Endothelial cell of umbilical vein (primary cell): Measurements from ENCODE around the gene CTDP1. TPM values are rescaled to one million over a fixed set of nuclear protein-coding genes. Genes with fewer than 3 reads are reported as not detected.

Experiments used
- BruUV-seq: library from RNA; stranded (reverse); fragments of 400-500 nt; replicated peaks from 2 replicates; lab custom pipeline; 2021; lab: Mats Ljungman, UMichigan
- CTCF ChIA-PET: fragments of 300-600, 350-600 bp; sonication (Branson Sonifier 250); formaldehyde crosslinking; loops from one replicate; lab custom pipeline; 2021; ENCODE audit warnings: antibody characterized with exemption, inconsistent platforms; lab: Charles Lee
- POLR2A ChIA-PET: fragments of 300-600, 350-600 bp; sonication (Branson Sonifier 250); formaldehyde crosslinking; loops from one replicate; lab custom pipeline; 2021; ENCODE audit warnings: antibody characterized with exemption, inconsistent platforms; lab: Charles Lee
- DNase-seq: peaks from one replicate; pipeline ENCODE4 v3.0.0-alpha.2; 2011; ENCODE audit warnings: low read depth, low spot score
- FAIRE-seq: peaks from 2 replicates; lab custom pipeline; 2011; peaks lifted over from hg19 to GRCh38; lab: Jason Lieb, UNC
- H2AFZ ChIP-seq: 2 replicates; pipeline ENCODE4 v1.6.0; 2012; ENCODE audit warnings: low read depth, low read length, control low read depth, inconsistent platforms
- H3K27ac ChIP-seq: 2 replicates; pipeline ENCODE4 v1.5.1; 2011; ENCODE audit warnings: low read depth, mild to moderate bottlenecking, control low read depth, low read length, moderate library complexity; ENCODE audit not compliant: insufficient read depth
- H3K27me3 ChIP-seq, 2 experiments: 2 replicates each; pipeline versions ENCODE4 v1.6.0 to v1.6.1; 2011; ENCODE audit warnings: low read length in 2 of 2, mixed read lengths in 1 of 2; ENCODE audit not compliant: control insufficient read depth in 2 of 2, insufficient read depth in 2 of 2
- H3K36me3 ChIP-seq, 2 experiments: 2 replicates in 1 of 2; 3 replicates in 1 of 2; pipeline ENCODE4 v1.5.1; 2011; ENCODE audit warnings: low read length in 2 of 2, mild to moderate bottlenecking in 1 of 2, moderate library complexity in 1 of 2; ENCODE audit not compliant: control insufficient read depth in 2 of 2, insufficient read depth in 2 of 2; ENCODE audit errors: extremely low read depth in 1 of 2
- H3K4me1 ChIP-seq: 3 replicates; pipeline ENCODE4 v1.5.1; 2011; ENCODE audit warnings: mild to moderate bottlenecking, low read length; ENCODE audit not compliant: control insufficient read depth, insufficient read depth; ENCODE audit errors: extremely low read depth
- H3K4me2 ChIP-seq: 2 replicates; pipeline ENCODE4 v1.6.1; 2011; ENCODE audit warnings: low read length, control low read depth, mixed read lengths; ENCODE audit not compliant: insufficient read depth
- H3K4me3 ChIP-seq, 3 experiments: fragments of 200-600 bp in 1 of 3; sonication (generic), shearing (Covaris generic) in 1 of 3; replicated peaks in 1 of 3; 2 replicates each; pipeline ENCODE4 v1.5.1; 2011 to 2016; ENCODE audit warnings: control low read depth in 3 of 3, low read length in 3 of 3, mild to moderate bottlenecking in 2 of 3, inconsistent platforms in 1 of 3, low read depth in 1 of 3, moderate library complexity in 1 of 3; ENCODE audit not compliant: insufficient read depth in 1 of 3
- H3K79me2 ChIP-seq: 2 replicates; pipeline ENCODE4 v1.6.0; 2012; ENCODE audit warnings: low read length, inconsistent platforms; ENCODE audit not compliant: control insufficient read depth, insufficient read depth
- H3K9ac ChIP-seq: replicated peaks from 2 replicates; pipeline ENCODE3; 2011; ENCODE audit warnings: low read length, control low read depth; ENCODE audit not compliant: insufficient read depth; ENCODE audit errors: extremely low read depth
- H3K9me1 ChIP-seq: replicated peaks from 3 replicates; pipeline ENCODE4 v1.6.0; 2011; ENCODE audit warnings: mild to moderate bottlenecking, low read length; ENCODE audit not compliant: control insufficient read depth, insufficient read depth; ENCODE audit errors: extremely low read depth
- H3K9me3 ChIP-seq: replicated peaks from 2 replicates; pipeline ENCODE4 v1.5.1; 2012; ENCODE audit warnings: low read length, inconsistent platforms; ENCODE audit not compliant: control insufficient read depth, insufficient read depth
- H4K20me1 ChIP-seq: replicated peaks from 2 replicates; pipeline ENCODE3; 2011; ENCODE audit warnings: mild to moderate bottlenecking, low read length; ENCODE audit not compliant: control insufficient read depth, insufficient read depth; ENCODE audit errors: extremely low read depth
- JUN ChIP-seq: IDR thresholded peaks from 2 replicates; pipeline ENCODE4 v1.6.1; 2011; ENCODE audit warnings: borderline replicate concordance, low read depth; ENCODE audit not compliant: insufficient read length, insufficient read depth
- dilution Hi-C: fragments of 300-500 bp; cut with MboI; formaldehyde crosslinking; loops from one replicate; pipeline ENCODE4 v1.15.0; 2019; ENCODE audit warnings: low sequenced_read_pairs; ENCODE audit not compliant: extremely low pct_ligation_motif_present
- intact Hi-C: fragments of 100-400 bp; cut with micrococcal nuclease; formaldehyde crosslinking; loops from one replicate; pipeline ENCODE4 v1.10.0; 2022
- polyA plus RNA-seq, 4 experiments: library from polyadenylated mRNA; depleted of rRNA in 3 of 4; stranded (reverse) in 3 of 4; unstranded in 1 of 4; fragments of >200 nt; gene quantifications; 2 replicates each; pipeline versions ENCODE4 v1.2.1 to v1.2.3, GENCODE V29; 2011 to 2012; ENCODE audit warnings: missing spikeins in 1 of 4
- total RNA-seq: library from RNA; stranded (reverse); gene quantifications from 2 replicates; pipeline ENCODE4 v1.2.3, GENCODE V29; 2021
- TF ChIP-seq, protein P1 (sequence below): IDR thresholded peaks from 2 replicates; pipeline ENCODE4 v1.6.1; 2011; ENCODE audit not compliant: insufficient read depth, insufficient read length

Gene CTDP1
- total and polyA plus RNA-seq, 2 donors (not counting 3 experiments of a cell fraction or from before 2014, with no cell fraction given), result 15.3 to 27.6 TPM

DNA sequence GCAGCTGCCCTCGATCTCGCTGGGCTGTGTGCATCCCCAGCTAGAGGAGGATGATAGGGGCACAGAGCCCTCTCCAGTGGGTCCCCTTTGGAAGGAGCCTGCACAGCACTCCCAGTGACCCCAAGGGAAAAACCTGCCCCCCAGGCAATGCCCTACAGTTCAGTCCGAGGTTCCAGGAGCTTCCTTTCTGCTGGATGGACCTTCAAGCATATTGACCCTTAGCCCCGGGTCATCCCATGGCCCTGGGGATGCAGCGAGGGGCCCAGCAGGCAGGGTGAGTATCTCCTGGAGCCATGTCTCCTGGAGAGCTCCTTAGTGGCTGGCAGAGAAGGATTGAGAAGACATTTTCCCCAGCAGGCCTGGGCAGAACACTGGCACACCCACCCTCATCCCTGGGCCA lies 45.4 kb upstream of the CTDP1 start:
- TF ChIP-seq, protein P1, sequence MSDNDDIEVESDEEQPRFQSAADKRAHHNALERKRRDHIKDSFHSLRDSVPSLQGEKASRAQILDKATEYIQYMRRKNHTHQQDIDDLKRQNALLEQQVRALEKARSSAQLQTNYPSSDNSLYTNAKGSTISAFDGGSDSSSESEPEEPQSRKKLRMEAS, result no peak
- TF ChIP-seq JUN, result no peak
- dilution Hi-C loops (no loop called here), intact Hi-C loops (no loop called here)
- Histone ChIP-seq H3K9ac (no peak overlapping the region), H3K79me2 (no peaks in the 10 kb centered on the region), H3K4me2 (no peak overlapping the region), H3K27ac (no peak overlapping the region), H3K27me3 (peaks cover 4 to 14% of the 10 kb centered on the region in 2 experiments), H3K36me3 (no peaks in the 10 kb centered on the region), H3K9me3 (no peaks in the 10 kb centered on the region), H4K20me1 (no peaks in the 10 kb centered on the region), H3K4me1 (no peaks in the 10 kb centered on the region), H2AFZ (no peak overlapping the region), H3K4me3 (no peak overlapping the region), H3K9me1 (no peaks in the 10 kb centered on the region)
- DNase-seq (no peak), FAIRE-seq (no peak)
- CTCF ChIA-PET, result interaction anchor here (1.0 kb wide), 1 partner anchor 258 kb away, joined by 3 read pairs; no protein-coding TSS in a partner anchor
- no TSS peak for BruUV-seq
- POLR2A ChIA-PET, result no interaction called here

DNA sequence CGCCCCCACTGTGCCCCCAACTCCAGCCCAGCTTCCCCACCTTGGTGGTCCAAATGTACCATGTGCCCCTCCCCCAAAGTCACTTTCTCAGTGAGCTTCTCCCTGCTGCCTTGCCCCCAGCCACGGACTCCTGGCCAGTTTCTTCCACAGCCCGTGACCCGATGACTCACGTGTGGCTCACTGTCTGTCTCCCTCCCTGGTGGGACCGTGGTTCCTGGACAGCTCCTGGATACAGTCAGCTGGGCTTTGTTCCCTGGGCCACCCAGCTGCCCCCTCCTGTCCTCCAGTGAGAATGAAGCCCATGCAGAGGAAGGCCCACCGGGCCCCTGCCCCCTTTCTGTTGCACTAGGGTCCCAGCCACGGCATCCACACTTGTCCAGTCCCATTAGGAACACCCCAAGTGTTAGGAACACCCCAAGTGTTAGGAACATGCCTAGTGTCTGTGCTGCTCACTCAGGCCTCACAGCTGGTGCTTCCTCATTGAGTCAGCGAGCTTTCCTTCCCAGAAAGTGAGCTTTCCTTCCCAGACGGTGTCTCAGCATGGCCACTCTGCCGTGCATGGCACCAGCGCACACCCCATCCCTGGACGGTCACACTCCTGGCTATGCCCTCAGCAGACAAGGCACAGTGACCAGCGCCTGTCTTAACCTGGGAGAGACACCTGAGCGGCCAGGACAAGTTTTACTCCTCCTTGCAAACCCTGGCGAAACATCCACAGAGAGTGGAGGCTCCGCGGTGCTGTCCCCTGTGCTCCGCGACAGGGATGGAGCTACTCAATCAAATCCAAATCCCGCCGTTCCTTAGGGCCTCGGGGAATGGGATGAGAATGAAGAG lies 44.8 kb upstream of the CTDP1 start:
- dilution Hi-C loops (no loop called here), intact Hi-C loops (no loop called here)
- POLR2A ChIA-PET, result no interaction called here
- Histone ChIP-seq H3K4me2 (no peak overlapping the region), H3K4me3 (no peak overlapping the region), H2AFZ (no peak overlapping the region), H3K4me1 (no peaks in the 10 kb centered on the region), H3K27me3 (peaks cover 4 to 14% of the 10 kb centered on the region in 2 experiments), H3K9me1 (no peaks in the 10 kb centered on the region), H3K36me3 (no peaks in the 10 kb centered on the region), H3K9me3 (no peaks in the 10 kb centered on the region), H3K27ac (no peak overlapping the region), H3K79me2 (no peaks in the 10 kb centered on the region), H4K20me1 (no peaks in the 10 kb centered on the region), H3K9ac (no peak overlapping the region)
- no peak for DNase-seq
- TF ChIP-seq, protein P1, result no peak
- BruUV-seq, result no TSS peak
- no peak for FAIRE-seq
- CTCF ChIA-PET, result interaction anchor here (1.0 kb wide), 1 partner anchor 259 kb away, joined by 3 read pairs; no protein-coding TSS in a partner anchor
